HCT116 (cell line): ENCODE data around the gene RRBP1. TPM values are rescaled to one million over a fixed set of nuclear protein-coding genes. Genes with fewer than 3 reads are reported as not detected.

ENCODE experiments used
- ATAC-seq: fragments of 200-7000 bp; cut with Tn5 transposase; 2 replicates; pipeline ENCODE4 v1.9.1; 2020; ENCODE audit warnings: mild to moderate bottlenecking, moderate library complexity
- BruUV-seq: library from RNA; stranded (reverse); fragments of 400-500 nt; replicated peaks from 2 replicates; lab custom pipeline; 2021; lab: Mats Ljungman, UMichigan
- CTCF ChIA-PET: fragments of 300-600 bp; sonication (Branson Sonifier 250); formaldehyde crosslinking; loops from one replicate; lab custom pipeline; 2021; ENCODE audit warnings: antibody characterized with exemption; lab: Charles Lee
- POLR2A ChIA-PET: fragments of 300-600, 350-600 bp; sonication (Branson Sonifier 250); formaldehyde crosslinking; loops from one replicate; lab custom pipeline; 2021; ENCODE audit warnings: antibody characterized with exemption; lab: Charles Lee
- RAD21 ChIA-PET, 2 experiments: fragments of 300-600 bp; sonication (Branson Sonifier 250); formaldehyde crosslinking; loops; one replicate each; lab custom pipeline; 2023; ENCODE audit warnings: low total read pairs in 2 of 2; ENCODE audit not compliant: uncharacterized antibody in 2 of 2, unreplicated experiment in 2 of 2, low non-redundant PET in 1 of 2; lab: Charles Lee
- DNase-seq: peaks from one replicate; pipeline ENCODE4 v3.0.0-alpha.2; 2010; ENCODE audit warnings: low read depth, low spot score
- H2AFZ ChIP-seq: fragments of 200-600 bp; shearing (Covaris generic), sonication (generic); 2 replicates; pipeline ENCODE4 v1.6.1; 2017; ENCODE audit warnings: low read depth, mixed run types, mixed read lengths, antibody characterized with exemption, low read length; ENCODE audit not compliant: poor library complexity, severe bottlenecking
- H3K27ac ChIP-seq: 2 replicates; pipeline ENCODE4 v1.5.1; 2012; ENCODE audit warnings: low read depth, low read length
- H3K27me3 ChIP-seq: fragments of 200-600 bp; sonication (generic); 2 replicates; pipeline ENCODE4 v1.6.1; 2016; ENCODE audit warnings: mixed run types, low read length, mixed read lengths; ENCODE audit not compliant: insufficient read depth
- H3K36me3 ChIP-seq, 2 experiments: fragments of 200-500 bp in 1 of 2; fragments of 200-600 bp in 1 of 2; sonication (Bioruptor generic) in 1 of 2; sonication (generic) in 1 of 2; 2 replicates each; pipeline versions ENCODE4 v1.5.1 to v1.6.1; 2014 to 2016; ENCODE audit warnings: low read length in 2 of 2, inconsistent platforms in 1 of 2, mixed read lengths in 1 of 2, mixed run types in 1 of 2; ENCODE audit not compliant: insufficient read depth in 2 of 2, control insufficient read depth in 1 of 2
- H3K4me1 ChIP-seq, 2 experiments: fragments of 200-600 bp in 1 of 2; sonication (generic) in 1 of 2; 2 replicates each; pipeline versions ENCODE4 v1.5.1 to v1.6.1; 2012 to 2017; ENCODE audit warnings: low read length in 2 of 2, inconsistent platforms in 1 of 2, mild to moderate bottlenecking in 1 of 2, mixed read lengths in 1 of 2, mixed run types in 1 of 2, moderate library complexity in 1 of 2; ENCODE audit not compliant: insufficient read depth in 2 of 2, control insufficient read depth in 1 of 2
- H3K4me2 ChIP-seq: fragments of 200-600 bp; sonication (generic); 2 replicates; pipeline ENCODE4 v1.6.1; 2017; ENCODE audit warnings: mixed run types, low read length, mixed read lengths
- H3K4me3 ChIP-seq, 2 experiments: fragments of 200-600 bp in 1 of 2; sonication (generic) in 1 of 2; replicated peaks in 1 of 2; 2 replicates each; pipeline ENCODE4 v1.5.1; 2011 to 2016; ENCODE audit warnings: low read length in 2 of 2, control low read depth in 1 of 2, low read depth in 1 of 2, mild to moderate bottlenecking in 1 of 2, mixed read lengths in 1 of 2, mixed run types in 1 of 2
- H3K79me2 ChIP-seq: fragments of 200-600 bp; sonication (generic); 2 replicates; pipeline ENCODE4 v1.6.1; 2017; ENCODE audit warnings: mild to moderate bottlenecking, mixed run types, low read length, moderate library complexity, mixed read lengths; ENCODE audit not compliant: insufficient read depth
- H3K9ac ChIP-seq: fragments of 200-600 bp; sonication (generic); 2 replicates; pipeline ENCODE4 v1.6.1; 2016; ENCODE audit warnings: low read length, mixed read lengths
- H3K9me2 ChIP-seq: fragments of 200-600 bp; sonication (generic), shearing (Covaris generic); 2 replicates; pipeline ENCODE4 v1.6.1; 2017; ENCODE audit warnings: mixed run types, mild to moderate bottlenecking, moderate library complexity; ENCODE audit not compliant: insufficient read depth
- H3K9me3 ChIP-seq, 2 experiments: fragments of 200-500 bp in 1 of 2; fragments of 200-600 bp in 1 of 2; sonication (Bioruptor generic) in 1 of 2; sonication (generic) in 1 of 2; 2 replicates each; pipeline ENCODE4 v1.6.1; 2014 to 2017; ENCODE audit warnings: low read length in 2 of 2, mixed read lengths in 2 of 2, inconsistent platforms in 1 of 2, low read depth in 1 of 2, mild to moderate bottlenecking in 1 of 2, mixed run types in 1 of 2, moderate library complexity in 1 of 2; ENCODE audit not compliant: control insufficient read depth in 1 of 2, insufficient read depth in 1 of 2
- H4K20me1 ChIP-seq: fragments of 200-600 bp; sonication (generic), shearing (Covaris generic); 2 replicates; pipeline ENCODE4 v1.6.1; 2017; ENCODE audit warnings: mixed run types, mild to moderate bottlenecking, moderate library complexity; ENCODE audit not compliant: insufficient read depth
- CBX3 ChIP-seq: IDR thresholded peaks from 2 replicates; pipeline ENCODE4 v1.6.1; 2012; ENCODE audit warnings: low read depth
- ELF1 ChIP-seq: IDR thresholded peaks from 2 replicates; pipeline ENCODE4 v1.6.1; 2012; ENCODE audit warnings: low read depth, borderline replicate concordance
- EZH2 ChIP-seq: fragments of 200-600 bp; sonication (generic); IDR thresholded peaks from 2 replicates; pipeline ENCODE4 v1.6.1; 2017; ENCODE audit warnings: antibody characterized with exemption, mixed run types
- POLR2AphosphoS5 ChIP-seq: IDR thresholded peaks from 2 replicates; pipeline ENCODE4 v1.6.1; 2011; ENCODE audit warnings: mild to moderate bottlenecking, low read depth, low read length, moderate library complexity
- RAD21 ChIP-seq: IDR thresholded peaks from 2 replicates; pipeline ENCODE4 v1.6.1; 2012; ENCODE audit warnings: low read depth, mild to moderate bottlenecking
- YY1 ChIP-seq: IDR thresholded peaks from 2 replicates; pipeline ENCODE4 v1.6.1; 2011; ENCODE audit warnings: low read length, low read depth, moderate library complexity, mild to moderate bottlenecking; ENCODE audit not compliant: insufficient replicate concordance; ENCODE audit errors: extremely low read depth
- ZFX ChIP-seq: fragments of 450-650 bp; IDR thresholded peaks from 2 replicates; pipeline ENCODE4 v1.6.1; 2017
- ZNF274 ChIP-seq: fragments of 200-500 bp; sonication (Bioruptor generic); IDR thresholded peaks from 2 replicates; pipeline ENCODE4 v1.6.1; 2014; ENCODE audit warnings: mild to moderate bottlenecking, low read depth, low read length, inconsistent platforms
- intact Hi-C: fragments of 100-400 bp; cut with micrococcal nuclease; formaldehyde crosslinking; loops from 2 replicates; pipeline ENCODE4 v1.10.0; 2022
- total RNA-seq: library from RNA; stranded (reverse); gene quantifications from one replicate; pipeline ENCODE4 v1.2.1, GENCODE V29; 2021; ENCODE audit not compliant: unreplicated experiment
- TF ChIP-seq, protein P1 (sequence below): IDR thresholded peaks from 2 replicates; pipeline ENCODE4 v1.6.1; 2012
- TF ChIP-seq, protein P2 (sequence below): IDR thresholded peaks from 2 replicates; pipeline ENCODE4 v1.6.1; 2012
- TF ChIP-seq, protein P3 (sequence below): IDR thresholded peaks from 2 replicates; pipeline ENCODE4 v1.6.1; 2012; ENCODE audit warnings: low read depth
- TF ChIP-seq, protein P4 (sequence below), 3 experiments: fragments of 200-600 bp in 1 of 3; sonication (generic) in 1 of 3; IDR thresholded peaks in 2 of 3; conservative IDR thresholded peaks in 1 of 3; 2 replicates each; pipeline ENCODE4 v1.5.1; 2012 to 2017; ENCODE audit warnings: low read depth in 2 of 3, low read length in 2 of 3, antibody characterized with exemption in 1 of 3, borderline replicate concordance in 1 of 3, control low read depth in 1 of 3, mild to moderate bottlenecking in 1 of 3, mixed read lengths in 1 of 3, mixed run types in 1 of 3, moderate library complexity in 1 of 3; ENCODE audit not compliant: insufficient read depth in 1 of 3

Gene RRBP1
- total RNA-seq, 1 experiment from 2014 or later: 123 TPM

DNA sequence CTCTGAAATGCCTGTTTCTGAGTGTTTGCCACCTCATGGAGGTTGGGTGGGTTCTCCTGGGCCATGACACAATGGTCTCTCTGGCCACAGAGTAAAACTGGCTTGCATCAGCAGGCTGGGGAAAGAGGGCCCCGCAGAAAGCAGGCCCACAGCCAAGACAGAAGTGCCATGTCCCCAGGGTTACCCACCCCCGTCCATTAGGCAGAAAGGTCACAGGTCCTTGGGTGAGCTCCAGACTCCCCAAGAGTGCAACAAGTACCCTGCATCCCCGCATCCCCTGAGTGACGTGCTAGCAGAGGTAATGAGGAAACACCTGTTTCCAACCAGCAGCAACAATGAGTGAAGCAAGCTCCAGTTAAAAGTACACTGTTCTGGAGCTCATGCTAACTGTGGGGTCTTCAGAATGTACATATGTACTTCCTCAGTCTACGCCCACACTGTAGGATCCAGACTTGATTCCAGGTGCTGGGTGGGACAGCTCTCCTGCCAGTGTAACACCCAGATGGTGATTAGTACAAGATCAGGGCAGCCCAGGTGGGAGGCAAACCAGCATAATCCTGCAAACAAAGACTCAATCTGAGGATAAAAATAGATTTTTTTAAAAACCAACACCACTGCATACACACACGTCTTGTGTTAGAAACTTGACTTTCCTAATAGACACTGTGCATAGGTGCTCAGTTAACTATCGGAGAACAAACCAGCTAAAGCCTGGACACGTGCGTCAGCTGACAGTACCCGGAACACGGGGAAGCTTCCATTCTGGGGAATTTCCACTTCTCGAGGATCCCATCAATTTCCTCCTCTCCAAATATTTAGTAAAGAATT is 31.5 kb downstream of the RRBP1 start:
- no peak for DNase-seq
- CTCF ChIA-PET: interaction anchor here (1.1 to 1.5 kb wide), 3 partner anchors 120 to 289 kb away, joined by 3 to 5 read pairs (median 4); no protein-coding TSS in a partner anchor
- no TSS peak for BruUV-seq
- TF ChIP-seq ZNF274 (no peak), EZH2 (no peak), CBX3 (no peak), POLR2AphosphoS5 (no peak), RAD21 (no peak), ELF1 (no peak), ZFX (no peak), YY1 (no peak)
- TF ChIP-seq, protein P1, sequence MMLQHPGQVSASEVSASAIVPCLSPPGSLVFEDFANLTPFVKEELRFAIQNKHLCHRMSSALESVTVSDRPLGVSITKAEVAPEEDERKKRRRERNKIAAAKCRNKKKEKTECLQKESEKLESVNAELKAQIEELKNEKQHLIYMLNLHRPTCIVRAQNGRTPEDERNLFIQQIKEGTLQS: no peak
- TF ChIP-seq, protein P2, sequence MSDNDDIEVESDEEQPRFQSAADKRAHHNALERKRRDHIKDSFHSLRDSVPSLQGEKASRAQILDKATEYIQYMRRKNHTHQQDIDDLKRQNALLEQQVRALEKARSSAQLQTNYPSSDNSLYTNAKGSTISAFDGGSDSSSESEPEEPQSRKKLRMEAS: no peak
- TF ChIP-seq, protein P3, sequence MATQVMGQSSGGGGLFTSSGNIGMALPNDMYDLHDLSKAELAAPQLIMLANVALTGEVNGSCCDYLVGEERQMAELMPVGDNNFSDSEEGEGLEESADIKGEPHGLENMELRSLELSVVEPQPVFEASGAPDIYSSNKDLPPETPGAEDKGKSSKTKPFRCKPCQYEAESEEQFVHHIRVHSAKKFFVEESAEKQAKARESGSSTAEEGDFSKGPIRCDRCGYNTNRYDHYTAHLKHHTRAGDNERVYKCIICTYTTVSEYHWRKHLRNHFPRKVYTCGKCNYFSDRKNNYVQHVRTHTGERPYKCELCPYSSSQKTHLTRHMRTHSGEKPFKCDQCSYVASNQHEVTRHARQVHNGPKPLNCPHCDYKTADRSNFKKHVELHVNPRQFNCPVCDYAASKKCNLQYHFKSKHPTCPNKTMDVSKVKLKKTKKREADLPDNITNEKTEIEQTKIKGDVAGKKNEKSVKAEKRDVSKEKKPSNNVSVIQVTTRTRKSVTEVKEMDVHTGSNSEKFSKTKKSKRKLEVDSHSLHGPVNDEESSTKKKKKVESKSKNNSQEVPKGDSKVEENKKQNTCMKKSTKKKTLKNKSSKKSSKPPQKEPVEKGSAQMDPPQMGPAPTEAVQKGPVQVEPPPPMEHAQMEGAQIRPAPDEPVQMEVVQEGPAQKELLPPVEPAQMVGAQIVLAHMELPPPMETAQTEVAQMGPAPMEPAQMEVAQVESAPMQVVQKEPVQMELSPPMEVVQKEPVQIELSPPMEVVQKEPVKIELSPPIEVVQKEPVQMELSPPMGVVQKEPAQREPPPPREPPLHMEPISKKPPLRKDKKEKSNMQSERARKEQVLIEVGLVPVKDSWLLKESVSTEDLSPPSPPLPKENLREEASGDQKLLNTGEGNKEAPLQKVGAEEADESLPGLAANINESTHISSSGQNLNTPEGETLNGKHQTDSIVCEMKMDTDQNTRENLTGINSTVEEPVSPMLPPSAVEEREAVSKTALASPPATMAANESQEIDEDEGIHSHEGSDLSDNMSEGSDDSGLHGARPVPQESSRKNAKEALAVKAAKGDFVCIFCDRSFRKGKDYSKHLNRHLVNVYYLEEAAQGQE: no peak
- TF ChIP-seq, protein P4, sequence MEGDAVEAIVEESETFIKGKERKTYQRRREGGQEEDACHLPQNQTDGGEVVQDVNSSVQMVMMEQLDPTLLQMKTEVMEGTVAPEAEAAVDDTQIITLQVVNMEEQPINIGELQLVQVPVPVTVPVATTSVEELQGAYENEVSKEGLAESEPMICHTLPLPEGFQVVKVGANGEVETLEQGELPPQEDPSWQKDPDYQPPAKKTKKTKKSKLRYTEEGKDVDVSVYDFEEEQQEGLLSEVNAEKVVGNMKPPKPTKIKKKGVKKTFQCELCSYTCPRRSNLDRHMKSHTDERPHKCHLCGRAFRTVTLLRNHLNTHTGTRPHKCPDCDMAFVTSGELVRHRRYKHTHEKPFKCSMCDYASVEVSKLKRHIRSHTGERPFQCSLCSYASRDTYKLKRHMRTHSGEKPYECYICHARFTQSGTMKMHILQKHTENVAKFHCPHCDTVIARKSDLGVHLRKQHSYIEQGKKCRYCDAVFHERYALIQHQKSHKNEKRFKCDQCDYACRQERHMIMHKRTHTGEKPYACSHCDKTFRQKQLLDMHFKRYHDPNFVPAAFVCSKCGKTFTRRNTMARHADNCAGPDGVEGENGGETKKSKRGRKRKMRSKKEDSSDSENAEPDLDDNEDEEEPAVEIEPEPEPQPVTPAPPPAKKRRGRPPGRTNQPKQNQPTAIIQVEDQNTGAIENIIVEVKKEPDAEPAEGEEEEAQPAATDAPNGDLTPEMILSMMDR (IDR thresholded peaks at IDR 0.05 in 2 of 3, conservative IDR thresholded peaks at IDR 0.05 in 1 of 3; ENCODE audit: borderline replicate concordance in 1 of 3, insufficient read depth in 1 of 3, low read depth in 2 of 3, low read length in 2 of 3): no peak
- Histone ChIP-seq H3K9me2 (no peaks in the 10 kb centered on the region), H3K9me3 (no peaks in the 10 kb centered on the region), H2AFZ (no peak overlapping the region), H3K9ac (no peak overlapping the region), H3K79me2 (peaks cover 84% of the 10 kb centered on the region), H4K20me1 (no peaks in the 10 kb centered on the region; the same call in 1 of the 2 replicates), H3K4me3 (no peak overlapping the region), H3K4me2 (no peak overlapping the region), H3K27me3 (no peaks in the 10 kb centered on the region), H3K36me3 (peaks cover 3 to 4% of the 10 kb centered on the region in 2 experiments; a peak in 2 of 4 replicates), H3K4me1 (peaks cover 0 to 3% of the 10 kb centered on the region in 2 experiments; a peak in 1 of 4 replicates), H3K27ac (no peak overlapping the region)
- POLR2A ChIA-PET: no interaction called here
- RAD21 ChIA-PET: no interaction called here
- ATAC-seq: no peak
- intact Hi-C loops: no loop called here
